Right hindlimb (tissue), 1 donor: Measurements from ENCODE around the gene BTBD9.
"Not testable (repeated sequence)": the region's sequence is repeated elsewhere in the genome, so short reads cannot be mapped to it uniquely, and the experiment has no call there.

Experiments
- DNase-seq: peaks from one replicate; pipeline ENCODE4 v3.0.0-alpha.2; 2018

BTBD9 gene

GRCh38 chr6:38477680-38478260, 162.0 kb downstream of the BTBD9 start:
- DNase-seq: no peak

DNA sequence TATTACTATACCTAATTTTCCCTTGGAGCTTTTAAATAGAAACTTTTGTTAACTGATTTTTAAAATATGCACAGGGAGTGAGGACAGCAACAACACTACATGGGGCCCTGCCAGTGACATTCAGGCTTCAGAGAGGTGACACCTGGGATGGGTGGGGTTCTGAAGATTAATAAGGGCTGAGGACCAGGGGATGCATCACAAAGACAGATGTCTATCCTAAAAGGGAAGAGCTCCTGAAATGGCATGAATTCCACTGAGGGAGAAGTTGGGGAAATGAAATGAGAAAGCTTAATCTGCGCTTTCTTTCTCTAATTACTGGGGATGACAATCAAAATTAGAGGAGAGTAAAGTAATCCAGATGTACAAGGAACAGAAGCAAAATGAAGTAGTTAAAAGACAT, 162.8 kb downstream of the BTBD9 start:
- no peak for DNase-seq

- no peak for DNase-seq
These were observed 163.6 kb downstream of the BTBD9 start for GRCh38 chr6:38476141-38476540.

DNA sequence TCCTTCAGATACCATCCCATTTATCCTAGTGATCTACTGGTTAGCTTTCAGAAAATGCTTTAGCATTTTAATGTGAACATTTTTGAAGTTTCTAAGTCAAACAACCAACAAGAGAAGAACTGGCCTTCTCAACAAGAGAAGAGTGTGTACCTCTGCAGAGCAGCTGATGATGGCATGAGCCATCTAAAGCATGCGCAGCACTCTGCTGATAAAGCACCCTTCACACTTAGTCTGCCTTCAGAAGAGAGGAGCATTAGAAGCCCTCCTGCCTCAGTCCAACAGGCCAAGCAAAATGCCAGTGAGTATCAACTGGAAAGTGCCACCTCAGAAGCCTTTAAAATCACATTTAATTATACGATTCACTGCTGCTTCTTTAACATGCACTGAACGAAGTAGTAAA, 169.2 kb downstream of the BTBD9 start:
- DNase-seq: no peak

DNA sequence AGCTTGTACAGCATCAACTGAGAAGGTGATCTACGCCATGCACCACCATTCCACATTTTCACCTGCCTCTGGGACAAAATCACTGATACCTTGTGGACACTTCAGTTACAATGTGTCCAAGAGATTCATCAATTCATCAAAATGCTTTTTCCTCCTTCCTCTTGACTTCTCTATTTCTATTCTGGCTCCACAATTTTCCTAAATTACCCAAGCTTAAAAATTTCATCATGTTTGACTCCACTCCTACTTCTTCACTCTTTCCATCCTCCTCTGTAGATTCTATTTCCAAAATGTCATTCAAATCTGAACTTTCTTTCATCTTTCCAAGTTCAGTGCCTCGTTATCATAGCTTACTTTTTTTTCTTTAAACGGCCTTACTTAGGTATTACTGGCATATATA, 172.2 kb downstream of the BTBD9 start:
- DNase-seq: no peak

DNA sequence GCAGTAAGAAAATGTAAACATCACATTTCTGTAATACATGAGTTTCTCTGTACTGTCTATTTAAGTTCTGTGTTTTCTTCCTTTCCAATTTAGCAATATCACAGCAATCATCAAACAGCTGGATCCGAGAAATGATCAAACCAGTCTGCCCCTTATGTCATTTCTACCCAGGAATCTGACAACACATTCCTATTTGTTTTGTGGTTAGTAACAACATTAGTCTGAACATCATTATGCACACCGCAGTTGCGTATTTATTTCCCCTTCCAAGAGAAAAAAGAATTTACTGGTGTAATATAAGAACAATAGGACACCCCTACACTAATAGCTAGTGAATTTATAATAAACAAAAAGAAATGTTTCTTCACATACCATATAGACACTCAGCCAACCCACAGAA, 179.5 kb downstream of the BTBD9 start:
- DNase-seq: no peak

- DNase-seq: no peak
These were observed 180.4 kb downstream of the BTBD9 start for GRCh38 chr6:38459291-38459690.

DNA sequence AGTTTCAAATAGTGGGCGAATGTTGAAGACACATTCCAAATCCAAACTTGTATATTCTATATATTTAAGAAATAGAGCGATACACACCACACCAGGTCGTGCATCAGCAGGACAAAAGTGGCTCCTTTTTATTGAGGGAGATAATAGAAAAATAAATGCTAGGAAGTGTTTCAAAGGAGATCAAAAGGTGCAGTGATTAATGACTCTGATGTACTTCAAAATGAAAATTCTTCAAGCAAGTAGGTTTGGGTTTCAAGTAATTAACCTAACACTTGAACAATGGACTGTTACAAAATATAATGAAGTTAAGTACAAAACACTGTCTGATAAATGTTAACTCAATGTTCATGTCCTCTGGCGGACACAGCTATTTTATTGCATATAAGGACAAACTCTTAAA, 185.9 kb downstream of the BTBD9 start:
- no peak for DNase-seq

DNA sequence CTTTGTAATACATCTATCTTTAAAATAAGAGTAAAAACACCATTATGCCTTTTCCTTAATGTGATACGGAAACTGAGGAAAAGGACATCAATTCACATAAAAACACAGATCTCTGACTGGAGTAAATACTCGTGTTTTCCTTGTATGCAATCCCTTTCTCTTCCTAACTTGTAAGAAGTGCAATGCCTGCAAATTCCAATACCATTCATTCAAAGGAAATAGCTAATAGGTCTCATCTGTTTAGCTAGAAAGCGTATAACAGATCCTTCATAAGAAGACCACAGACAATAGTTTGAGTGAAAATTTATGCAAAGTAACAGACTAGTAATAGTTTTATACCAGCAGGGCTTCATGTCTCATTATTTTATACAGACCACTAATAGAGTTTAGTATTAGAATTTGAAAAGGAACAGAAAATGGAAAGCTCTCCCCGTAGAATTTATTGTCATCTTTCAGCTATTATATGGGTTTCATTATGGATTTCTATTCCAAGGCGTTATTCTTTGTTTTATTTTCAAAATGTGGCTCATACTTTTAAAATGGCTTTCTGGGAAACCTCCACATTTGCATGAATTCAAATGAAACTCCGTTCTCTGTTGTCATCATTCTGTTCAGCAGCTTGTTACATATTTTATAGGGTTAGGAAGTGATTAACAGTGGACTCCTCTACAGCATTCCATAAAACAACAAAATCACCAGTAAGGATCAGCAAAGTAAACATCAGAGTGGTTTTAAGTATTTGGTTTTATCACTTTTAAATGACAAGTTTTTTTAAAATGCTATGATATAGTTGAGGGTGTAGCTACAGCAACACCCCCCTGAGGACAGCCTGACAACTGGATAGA, 186.7 kb downstream of the BTBD9 start:
- DNase-seq: no peak

DNA sequence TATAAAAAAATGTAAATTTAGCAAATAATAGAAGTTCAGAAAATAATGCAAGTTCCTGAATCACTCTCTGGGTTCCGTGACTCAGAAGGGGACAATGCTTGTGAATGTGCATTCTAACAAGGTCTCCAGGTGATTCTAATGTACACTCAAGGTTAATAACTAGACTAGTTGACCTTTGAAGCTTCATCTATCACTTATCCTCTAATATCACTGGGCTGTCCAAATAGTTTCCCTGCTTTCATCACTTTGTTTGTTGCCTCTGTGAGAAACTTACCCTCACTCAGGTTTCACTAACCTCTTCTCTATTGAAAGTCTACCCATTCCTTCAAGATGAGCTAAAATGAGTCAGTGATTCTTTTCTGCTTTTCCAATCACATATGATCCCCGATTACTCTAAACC, 189.0 kb downstream of the BTBD9 start:
- no peak for DNase-seq

- no peak for DNase-seq
These were observed 193.8 kb downstream of the BTBD9 start for GRCh38 chr6:38445925-38446324.

DNA sequence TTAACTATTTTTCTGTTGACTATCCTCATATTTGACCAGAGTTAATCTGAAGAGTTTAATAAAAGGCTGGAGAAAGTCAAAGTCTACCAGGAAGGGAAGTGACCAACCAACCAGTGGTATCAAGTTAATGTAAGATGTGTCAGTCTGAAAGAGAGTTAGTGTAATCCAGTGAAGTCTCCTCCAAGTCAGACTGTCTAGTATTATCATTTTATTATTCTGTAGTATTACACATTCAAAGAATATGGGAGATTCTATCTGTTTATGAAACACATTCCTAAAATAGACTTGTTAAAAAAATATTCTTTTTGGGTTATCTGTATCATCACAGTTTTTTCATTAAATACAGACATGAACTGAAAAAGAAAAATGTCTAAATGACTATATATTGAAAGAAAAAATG, 194.4 kb downstream of the BTBD9 start:
- no peak for DNase-seq

DNA sequence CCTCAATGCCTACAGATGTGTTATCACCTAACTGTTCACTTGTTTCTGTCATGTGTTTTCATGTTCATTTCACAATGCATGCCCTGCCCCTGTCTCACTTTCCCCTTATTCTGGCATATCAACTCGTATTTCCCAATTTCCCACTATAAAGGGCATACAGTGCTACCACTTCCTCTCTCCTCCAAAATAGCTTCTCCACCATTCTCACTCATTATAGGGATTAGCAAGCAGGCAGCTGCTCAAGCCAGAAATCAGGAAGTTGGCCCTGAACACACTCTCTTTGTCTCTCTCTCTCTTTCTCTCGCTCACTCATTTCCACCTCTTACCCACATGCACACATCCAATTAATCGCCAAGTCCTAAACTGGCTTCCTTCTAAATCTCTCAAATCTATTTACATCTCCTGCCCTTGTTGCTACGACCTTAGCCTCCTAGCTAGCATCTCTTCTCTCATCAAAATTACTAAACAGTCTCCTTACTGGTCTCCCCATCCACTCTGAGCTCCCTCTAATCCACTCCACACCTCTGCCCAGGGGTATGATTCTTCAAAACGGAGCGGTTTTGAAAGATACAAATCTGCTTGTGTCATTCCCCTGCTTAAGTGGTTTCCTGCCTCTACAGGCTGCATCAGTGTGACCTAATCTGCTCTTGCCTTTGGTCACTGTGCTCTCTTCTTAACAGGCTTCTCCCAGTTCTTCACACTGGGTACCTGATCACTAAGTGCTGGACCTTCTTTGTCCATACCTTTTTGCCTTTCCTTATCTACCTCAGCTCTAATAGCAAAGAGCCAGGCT, 196.2 kb downstream of the BTBD9 start:
- no peak for DNase-seq

DNA sequence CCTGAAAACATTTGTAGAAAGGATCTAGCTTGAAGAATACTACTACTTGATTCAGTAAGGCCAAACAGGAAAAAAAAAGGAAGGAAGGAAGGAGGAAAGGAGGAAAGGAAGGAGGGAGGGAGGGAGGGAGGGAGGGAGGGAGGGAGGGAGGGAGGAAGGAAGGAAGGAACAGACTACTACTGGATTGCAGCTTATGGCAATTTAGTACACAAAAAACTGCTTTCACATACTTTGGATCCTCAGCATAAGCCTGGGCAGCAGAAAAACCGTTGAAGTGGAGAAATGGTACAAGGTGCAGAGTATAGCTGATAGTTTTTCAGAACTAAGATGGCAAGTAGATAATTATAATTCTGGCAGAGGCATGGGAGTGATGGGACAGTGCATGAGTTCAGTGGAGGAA, 201.6 kb downstream of the BTBD9 start:
- DNase-seq: no peak

GRCh38 chr6:38436726-38437465, 202.8 kb downstream of the BTBD9 start:
- DNase-seq: no peak

GRCh38 chr6:38435330-38435729, 204.4 kb downstream of the BTBD9 start:
- no peak for DNase-seq

GRCh38 chr6:38434051-38434450, 205.7 kb downstream of the BTBD9 start:
- DNase-seq: no peak

DNA sequence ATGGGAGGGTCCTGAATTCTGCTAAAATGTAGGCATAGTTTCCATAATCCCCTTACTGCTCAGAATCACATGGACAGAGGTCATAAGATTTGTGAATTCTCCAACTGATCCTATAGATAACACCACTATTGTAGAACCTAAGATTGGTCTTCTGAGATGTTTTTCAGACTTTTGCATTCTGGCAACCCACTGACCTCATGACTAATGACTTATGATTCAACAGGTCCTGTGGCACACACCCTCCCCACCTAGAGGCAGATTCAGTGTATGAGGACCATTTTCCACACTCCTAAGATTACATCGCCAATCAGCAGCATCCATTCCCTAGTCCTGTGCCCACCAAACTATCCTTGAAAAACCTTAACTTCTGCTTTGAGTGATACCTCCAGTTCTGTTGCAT, 207.2 kb downstream of the BTBD9 start:
- no peak for DNase-seq

- no peak for DNase-seq
These were observed 207.7 kb downstream of the BTBD9 start for GRCh38 chr6:38432079-38432478.

GRCh38 chr6:38429546-38429945, 210.2 kb downstream of the BTBD9 start:
- DNase-seq: no peak

DNA sequence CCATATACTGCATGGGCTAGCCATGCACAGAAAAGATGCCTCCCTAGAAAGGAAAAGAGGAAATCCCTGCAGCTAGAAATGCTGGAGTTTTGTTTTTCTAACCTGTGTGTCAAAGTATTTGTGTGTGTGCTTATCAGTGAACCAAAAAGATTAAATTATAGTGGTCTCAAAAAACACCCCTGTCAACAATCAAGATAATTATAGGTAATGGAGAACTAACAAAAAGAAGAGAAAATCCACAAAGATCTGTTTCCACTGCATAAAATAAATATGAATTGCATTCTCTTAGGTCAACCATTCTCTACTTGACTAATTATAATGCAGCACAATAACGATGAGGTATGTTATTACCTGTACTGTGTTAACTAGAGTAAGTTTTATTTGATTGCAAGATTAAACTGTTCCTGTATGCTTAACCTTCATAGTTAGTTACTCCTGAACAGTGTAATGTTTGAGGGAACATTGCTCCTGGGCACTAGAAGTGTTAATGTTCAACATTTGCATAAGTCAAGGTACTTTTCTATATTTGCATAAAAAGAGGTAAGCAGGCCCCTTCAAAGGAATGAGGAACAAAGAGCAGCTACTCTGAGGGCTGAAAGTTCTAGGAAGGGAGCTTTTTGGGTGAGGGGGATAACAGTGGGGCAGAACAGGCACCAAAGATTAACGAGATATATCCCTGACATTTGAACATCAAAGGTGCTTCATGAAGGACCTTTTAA, 212.1 kb downstream of the BTBD9 start:
- no peak for DNase-seq

DNA sequence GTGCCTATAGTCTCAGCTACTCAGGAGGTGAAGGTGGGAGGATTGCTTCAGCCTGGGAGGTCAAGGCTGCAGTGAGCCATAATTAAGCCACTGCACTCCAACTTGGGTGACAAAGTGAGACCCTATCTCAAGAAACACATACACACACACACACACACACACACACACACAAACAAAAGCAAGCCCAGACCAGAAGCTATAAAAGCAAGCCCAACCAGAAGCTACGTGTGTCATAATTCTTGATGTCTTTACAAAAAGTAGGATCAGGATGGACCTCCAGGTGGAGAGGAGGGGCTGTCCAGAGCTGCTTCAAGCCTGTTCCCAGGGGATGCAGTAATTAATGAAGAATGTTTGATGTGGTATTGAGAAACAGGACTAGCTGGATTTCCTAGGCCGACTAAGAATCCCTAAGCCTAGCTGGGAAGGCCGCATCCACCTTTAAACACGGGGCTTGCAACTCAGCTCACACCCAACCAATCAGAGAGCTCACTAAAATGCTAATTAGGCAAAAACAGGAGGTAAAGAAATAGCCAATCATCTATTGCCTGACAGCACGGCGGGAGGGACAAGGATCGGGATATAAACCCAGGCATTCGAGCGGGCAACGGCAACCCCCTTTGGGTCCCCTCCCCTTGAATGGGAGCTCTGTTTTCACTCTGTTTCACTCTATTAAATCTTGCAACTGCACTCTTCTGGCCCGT, 213.8 kb downstream of the BTBD9 start:
- not testable (repeated sequence) for DNase-seq
